Measurements from ENCODE around the gene DNAI2.

DNA sequence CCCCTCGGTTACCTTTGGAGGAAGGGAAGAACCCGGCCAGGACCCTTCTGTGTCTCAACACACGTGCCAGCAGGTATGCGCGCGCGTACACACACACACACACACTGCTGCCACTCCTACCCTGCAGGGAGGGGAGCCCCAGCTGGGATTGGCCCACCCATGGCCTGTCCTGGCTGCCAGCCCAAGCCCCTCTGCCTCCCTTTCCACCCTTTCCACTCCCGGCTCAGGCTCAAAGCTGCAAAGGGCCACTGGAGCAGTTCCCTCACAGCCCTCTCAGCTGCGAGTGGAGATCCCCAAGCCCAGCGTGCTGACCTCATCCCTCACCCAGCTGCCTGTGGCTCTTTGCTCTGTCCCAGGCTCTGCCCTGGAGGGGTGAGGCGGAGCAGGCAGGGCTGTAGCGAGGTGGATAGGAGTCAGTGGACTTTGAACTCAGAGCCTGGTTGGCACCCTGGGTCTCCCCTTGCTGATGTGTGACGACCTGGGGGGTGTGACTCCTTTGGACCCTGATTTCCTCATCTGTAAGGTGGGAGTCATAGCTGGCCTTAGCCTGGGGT lies 66.5 kb downstream of the DNAI2 start:
- TF ChIP-seq, protein P1, sequence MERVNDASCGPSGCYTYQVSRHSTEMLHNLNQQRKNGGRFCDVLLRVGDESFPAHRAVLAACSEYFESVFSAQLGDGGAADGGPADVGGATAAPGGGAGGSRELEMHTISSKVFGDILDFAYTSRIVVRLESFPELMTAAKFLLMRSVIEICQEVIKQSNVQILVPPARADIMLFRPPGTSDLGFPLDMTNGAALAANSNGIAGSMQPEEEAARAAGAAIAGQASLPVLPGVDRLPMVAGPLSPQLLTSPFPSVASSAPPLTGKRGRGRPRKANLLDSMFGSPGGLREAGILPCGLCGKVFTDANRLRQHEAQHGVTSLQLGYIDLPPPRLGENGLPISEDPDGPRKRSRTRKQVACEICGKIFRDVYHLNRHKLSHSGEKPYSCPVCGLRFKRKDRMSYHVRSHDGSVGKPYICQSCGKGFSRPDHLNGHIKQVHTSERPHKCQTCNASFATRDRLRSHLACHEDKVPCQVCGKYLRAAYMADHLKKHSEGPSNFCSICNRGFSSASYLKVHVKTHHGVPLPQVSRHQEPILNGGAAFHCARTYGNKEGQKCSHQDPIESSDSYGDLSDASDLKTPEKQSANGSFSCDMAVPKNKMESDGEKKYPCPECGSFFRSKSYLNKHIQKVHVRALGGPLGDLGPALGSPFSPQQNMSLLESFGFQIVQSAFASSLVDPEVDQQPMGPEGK (CRISPR knock-in tag; IDR thresholded peaks at IDR 0.05; ENCODE audit: borderline replicate concordance): no peak
- no peak for TF ChIP-seq ZC3H10 (CRISPR knock-in tag; IDR thresholded peaks at IDR 0.05)

Measured in SK-N-SH treated with all-trans-retinoic acid at 6 μM for 48 hours (cell line).